HG03439 (cell line): ENCODE data around the gene TMEM225B.
"Not testable (repeated sequence)": the region's sequence is repeated elsewhere in the genome, so short reads cannot be mapped to it uniquely, and the experiment has no call there.

Experiments
- ATAC-seq: cut with Tn5 transposase; IDR thresholded peaks from one replicate; pipeline ENCODE4 v1.9.1; 2021; ENCODE audit warnings: mild to moderate bottlenecking, moderate library complexity; ENCODE audit not compliant: unreplicated experiment

Gene TMEM225B

GRCh38 chr7:99623091-99623693 is 25.1 kb downstream of the TMEM225B start:
- ATAC-seq: no peak

GRCh38 chr7:99623702-99624447 is 25.8 kb downstream of the TMEM225B start:
- ATAC-seq: no peak

- no peak for ATAC-seq
Measured at GRCh38 chr7:99624484-99624883, 26.4 kb downstream of the TMEM225B start.

GRCh38 chr7:99625321-99625720 is 27.3 kb downstream of the TMEM225B start:
- ATAC-seq: no peak

- no peak for ATAC-seq
Measured at GRCh38 chr7:99625961-99626360, 27.9 kb downstream of the TMEM225B start.

- ATAC-seq: no peak
Measured at GRCh38 chr7:99626661-99627060, 28.6 kb downstream of the TMEM225B start.

GRCh38 chr7:99627513-99627912 is 29.4 kb downstream of the TMEM225B start:
- ATAC-seq: no peak

GRCh38 chr7:99628471-99629465 is 30.7 kb downstream of the TMEM225B start:
- no peak for ATAC-seq

- no peak for ATAC-seq
Measured at GRCh38 chr7:99629643-99630042, 31.6 kb downstream of the TMEM225B start.

GRCh38 chr7:99631295-99632109 is 33.4 kb downstream of the TMEM225B start:
- no peak for ATAC-seq

- not testable (repeated sequence) for ATAC-seq
Measured at GRCh38 chr7:99637414-99637813, 39.3 kb downstream of the TMEM225B start.

GRCh38 chr7:99638731-99639130 is 40.7 kb downstream of the TMEM225B start:
- no peak for ATAC-seq

- no peak for ATAC-seq
Measured at GRCh38 chr7:99639267-99639666, 41.2 kb downstream of the TMEM225B start.

GRCh38 chr7:99642027-99642426 is 44.0 kb downstream of the TMEM225B start:
- ATAC-seq: no peak

- no peak for ATAC-seq
Measured at GRCh38 chr7:99643464-99643863, 45.4 kb downstream of the TMEM225B start.

GRCh38 chr7:99644431-99644830 is 46.4 kb downstream of the TMEM225B start:
- ATAC-seq: no peak

- ATAC-seq: no peak
Measured at GRCh38 chr7:99645590-99645989, 47.5 kb downstream of the TMEM225B start.

- ATAC-seq: no peak
Measured at GRCh38 chr7:99648843-99649242, 50.8 kb downstream of the TMEM225B start.

GRCh38 chr7:99651290-99651689 is 53.2 kb downstream of the TMEM225B start:
- ATAC-seq: no peak

GRCh38 chr7:99652671-99653070 is 54.6 kb downstream of the TMEM225B start:
- ATAC-seq: no peak

GRCh38 chr7:99653269-99653668 is 55.2 kb downstream of the TMEM225B start:
- ATAC-seq: not testable (repeated sequence)
